ENCODE measurements around the gene CDK12. TPM values are rescaled to one million over a fixed set of nuclear protein-coding genes. Genes with fewer than 3 reads are reported as not detected.

Gene CDK12
- total and polyA plus RNA-seq, 9 of the 15 experiments (the other 6 are each of a cell fraction or from before 2014, with no cell fraction given): 3.4 to 65.6 (median 36.8) TPM

DNA sequence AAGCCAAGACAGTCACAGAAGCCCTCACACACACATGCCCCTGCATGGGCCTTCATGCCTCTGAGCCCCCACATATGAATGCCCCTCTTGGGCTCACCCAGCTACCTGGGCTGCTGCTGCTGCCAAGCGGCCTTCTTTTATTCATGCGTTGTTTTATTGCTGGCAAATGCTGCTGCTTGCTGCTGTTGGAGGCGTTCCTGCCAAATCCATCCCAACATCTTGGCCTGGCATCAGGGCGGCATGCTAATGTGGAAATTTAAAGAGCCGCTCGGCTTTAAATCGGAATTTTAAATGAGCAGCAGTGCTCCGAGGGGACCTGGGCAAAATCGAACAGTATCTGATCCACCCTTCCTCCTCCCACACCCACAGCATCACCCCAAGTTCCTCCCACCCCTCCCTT is 107.4 kb downstream of the CDK12 start:
- H3K9me1 ChIP-seq (ENCODE audit: control insufficient read depth, insufficient read depth, low read length): peaks cover 3% of the 10 kb centered on the region
- peaks cover 0 to 7% of the 10 kb centered on the region in 2 experiments; a peak in 2 of 5 replicates for H3K4me1 ChIP-seq (replicated peaks in 1 of 2; ENCODE audit: control insufficient read depth in 2 of 2, insufficient read depth in 2 of 2, low read length in 2 of 2)
- CTCF ChIA-PET (ENCODE audit: low intra/inter-chr PET ratio): no interaction called here
- DNase-seq (ENCODE audit: extremely low read depth in 1 of 4, low spot score in 3 of 4) (no peak), FAIRE-seq (no peak), ATAC-seq (no peak)
- no TSS peak for BruUV-seq (replicated peaks)
- in situ Hi-C loops (cut with MboI) (no loop called here), intact Hi-C loops (cut with micrococcal nuclease) (no loop called here)
- 59% methylated on average over 9 of the region's 9 CpGs for WGBS (ENCODE audit: insufficient coverage, low coverage, missing lambda C conversion rate)
- H3K9ac ChIP-seq (ENCODE audit: insufficient read depth in 1 of 2, low read depth in 2 of 2, low read length in 2 of 2): peak overlapping the region in 1 of 2 experiments; percentile 46; a peak in 1 of 4 replicates
- no peak overlapping the region for H3K27ac ChIP-seq (ENCODE audit: extremely low read depth, low read depth, low read length)
- H3K4me2 ChIP-seq (ENCODE audit: insufficient read depth, low read length): no peak overlapping the region
- POLR2A ChIA-PET: interaction anchor here (1.1 kb wide), 1 partner anchor 11 kb away, joined by 3 read pairs; no protein-coding TSS in a partner anchor
- H3K9me3 ChIP-seq (replicated peaks; ENCODE audit: control insufficient read depth, insufficient read depth, low read depth, low read length): 0 out of 2 replicates have a peak, but pooled peaks cover 2% of the 10 kb centered on the region
- H2AFZ ChIP-seq (ENCODE audit: low read depth, low read length): no peak overlapping the region
- no peaks in the 10 kb centered on the region for H3K27me3 ChIP-seq (ENCODE audit: control insufficient read depth in 2 of 2, insufficient read depth in 2 of 2, low read length in 2 of 2)
- peaks cover 20% of the 10 kb centered on the region; the same call in 2 of the 3 replicates for H3K36me3 ChIP-seq (ENCODE audit: control insufficient read depth, insufficient read depth, low read length)
- no peaks in the 10 kb centered on the region for H3K79me2 ChIP-seq (ENCODE audit: control insufficient read depth, insufficient read depth, low read length)
- no peak overlapping the region for H3K4me3 ChIP-seq
- TF ChIP-seq CCNT2 (IDR thresholded peaks at IDR 0.05; ENCODE audit: borderline replicate concordance, extremely low read depth, insufficient read length, low read depth, low read length) (no peak), PPARD (CRISPR knock-in tag; IDR thresholded peaks at IDR 0.05) (no peak), ASH1L (IDR thresholded peaks at IDR 0.05; ENCODE audit: borderline replicate concordance, low read depth, partially characterized antibody) (no peak), HNRNPH1 (optimal IDR thresholded peaks at IDR 0.05; ENCODE audit: low read depth, low read length) (no peak), SAFB (IDR thresholded peaks at IDR 0.05; ENCODE audit: borderline replicate concordance, low read depth, low read length) (no peak), TAF15 (IDR thresholded peaks at IDR 0.05; ENCODE audit: low read depth, low read length) (no peak), ZNF324 (CRISPR knock-in tag; IDR thresholded peaks at IDR 0.05) (no peak), ZKSCAN1 (IDR thresholded peaks at IDR 0.05; ENCODE audit: low read depth, low read length) (no peak), KLF16 (IDR thresholded peaks at IDR 0.05) (no peak), CREM (IDR thresholded peaks at IDR 0.05; ENCODE audit: low read depth) (no peak), RBBP5 (IDR thresholded peaks at IDR 0.05; ENCODE audit: borderline replicate concordance, insufficient read depth, low read length, poor library complexity, severe bottlenecking) (no peak), NR2C2 (CRISPR knock-in tag; IDR thresholded peaks at IDR 0.05) (no peak), NR2C2 (tag; IDR thresholded peaks at IDR 0.05) (no peak), DDX20 (tag; IDR thresholded peaks at IDR 0.05; ENCODE audit: low read depth) (no peak), SMC3 (conservative IDR thresholded peaks at IDR 0.05; ENCODE audit: insufficient read depth, low read depth, low read length) (no peak)
- TF ChIP-seq, protein P1, sequence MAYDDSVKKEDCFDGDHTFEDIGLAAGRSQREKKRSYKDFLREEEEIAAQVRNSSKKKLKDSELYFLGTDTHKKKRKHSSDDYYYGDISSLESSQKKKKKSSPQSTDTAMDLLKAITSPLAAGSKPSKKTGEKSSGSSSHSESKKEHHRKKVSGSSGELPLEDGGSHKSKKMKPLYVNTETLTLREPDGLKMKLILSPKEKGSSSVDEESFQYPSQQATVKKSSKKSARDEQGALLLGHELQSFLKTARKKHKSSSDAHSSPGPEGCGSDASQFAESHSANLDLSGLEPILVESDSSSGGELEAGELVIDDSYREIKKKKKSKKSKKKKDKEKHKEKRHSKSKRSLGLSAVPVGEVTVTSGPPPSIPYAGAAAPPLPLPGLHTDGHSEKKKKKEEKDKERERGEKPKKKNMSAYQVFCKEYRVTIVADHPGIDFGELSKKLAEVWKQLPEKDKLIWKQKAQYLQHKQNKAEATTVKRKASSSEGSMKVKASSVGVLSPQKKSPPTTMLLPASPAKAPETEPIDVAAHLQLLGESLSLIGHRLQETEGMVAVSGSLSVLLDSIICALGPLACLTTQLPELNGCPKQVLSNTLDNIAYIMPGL (CRISPR knock-in tag; IDR thresholded peaks at IDR 0.05): no peak
- no peaks in the 10 kb centered on the region for H4K20me1 ChIP-seq (replicated peaks; ENCODE audit: control insufficient read depth, insufficient read depth, low read length)

All from K562 (cell line).